ENCODE results near the gene MDFIC. TPM values are rescaled to one million over a fixed set of nuclear protein-coding genes. Genes with fewer than 3 reads are reported as not detected.
"Not testable (repeated sequence)": the region's sequence is repeated elsewhere in the genome, so short reads cannot be mapped to it uniquely, and the experiment has no call there.

Gene MDFIC
- 10 to 100 TPM; 58.0 to 84.1 TPM for total RNA-seq

- ATAC-seq = peak; percentile 72
- peak within 1 kb of the TSS; percentile 96 for H3K27ac Mint-ChIP-seq
- peak; percentile 72 for DNase-seq
- no peaks in the 10 kb centered on the region for H3K9me3 Mint-ChIP-seq (ENCODE audit: low read depth)
- CTCF ChIA-PET = interaction anchor here (0.6 kb wide), 1 partner anchor 11 kb away, joined by 3 read pairs; no protein-coding TSS in a partner anchor
- peaks cover 20% of the 10 kb centered on the region for H3K36me3 Mint-ChIP-seq
- peaks cover 50% of the 10 kb centered on the region for H3K4me1 Mint-ChIP-seq
- H3K4me3 Mint-ChIP-seq = peak within 1 kb of the TSS; percentile 85
- H3K27me3 Mint-ChIP-seq = no peaks in the 10 kb centered on the region
Measured at GRCh38 chr7:114922026-114922651, at the start of gene MDFIC. Gene MDFIC, plus strand, starts transcription at chr7:114922094. Its CDS starts 940 bp downstream, at chr7:114923034.

- Mint-ChIP-seq H3K9me3 (ENCODE audit: low read depth) (peaks cover 3% of the 10 kb centered on the region), H3K27me3 (no peaks in the 10 kb centered on the region)
- no peak for ATAC-seq
Measured at GRCh38 chr7:114874170-114874569, 47.7 kb upstream of the MDFIC start.

GRCh38 chr7:114875186-114875585 is 46.7 kb upstream of the MDFIC start:
- CTCF ChIA-PET = no interaction called here

More at GRCh38 chr7:114874170-114874569, 47.7 kb upstream of the MDFIC start:
- Mint-ChIP-seq H3K36me3 (no peaks in the 10 kb centered on the region), H3K4me1 (no peaks in the 10 kb centered on the region), H3K4me3 (no peak overlapping the region), H3K27ac (no peak overlapping the region)
- CTCF ChIA-PET = no interaction called here
- DNase-seq = no peak

GRCh38 chr7:114879554-114879953 is 42.3 kb upstream of the MDFIC start:
- no peak for DNase-seq
- Mint-ChIP-seq H3K9me3 (ENCODE audit: low read depth) (peaks cover 21% of the 10 kb centered on the region), H3K27me3 (no peaks in the 10 kb centered on the region), H3K4me1 (no peaks in the 10 kb centered on the region), H3K36me3 (peaks cover 15% of the 10 kb centered on the region), H3K27ac (no peak overlapping the region), H3K4me3 (no peak overlapping the region)
- CTCF ChIA-PET = no interaction called here
- no peak for ATAC-seq

More at GRCh38 chr7:114875186-114875585, 46.7 kb upstream of the MDFIC start:
- H3K27ac Mint-ChIP-seq = no peak overlapping the region
- ATAC-seq = no peak
- no peaks in the 10 kb centered on the region for H3K27me3 Mint-ChIP-seq
- no peak overlapping the region for H3K4me3 Mint-ChIP-seq
- no peaks in the 10 kb centered on the region for H3K4me1 Mint-ChIP-seq
- H3K36me3 Mint-ChIP-seq = no peaks in the 10 kb centered on the region
- no peak for DNase-seq
- peaks cover 9% of the 10 kb centered on the region for H3K9me3 Mint-ChIP-seq (ENCODE audit: low read depth)

- H3K4me3 Mint-ChIP-seq = no peak overlapping the region
- CTCF ChIA-PET = no interaction called here
- H3K9me3 Mint-ChIP-seq (ENCODE audit: low read depth) = peaks cover 8% of the 10 kb centered on the region
- no peak overlapping the region for H3K27ac Mint-ChIP-seq
- no peak for DNase-seq
- peaks cover 11% of the 10 kb centered on the region for H3K36me3 Mint-ChIP-seq
- no peak for ATAC-seq
- H3K4me1 Mint-ChIP-seq = peaks cover 9% of the 10 kb centered on the region
- H3K27me3 Mint-ChIP-seq = no peaks in the 10 kb centered on the region
Measured at GRCh38 chr7:114885836-114886235, 36.1 kb upstream of the MDFIC start.

- peaks cover 9% of the 10 kb centered on the region for H3K4me1 Mint-ChIP-seq
- ATAC-seq = no peak
- no peak overlapping the region for H3K27ac Mint-ChIP-seq
- CTCF ChIA-PET = no interaction called here
- no peak for DNase-seq
- peaks cover 4% of the 10 kb centered on the region for H3K9me3 Mint-ChIP-seq (ENCODE audit: low read depth)
- H3K4me3 Mint-ChIP-seq = no peak overlapping the region
- H3K27me3 Mint-ChIP-seq = no peaks in the 10 kb centered on the region
- H3K36me3 Mint-ChIP-seq = peaks cover 7% of the 10 kb centered on the region
Measured at GRCh38 chr7:114886241-114886640, 35.7 kb upstream of the MDFIC start.

- not testable (repeated sequence) for DNase-seq; ATAC-seq; H3K9me3 Mint-ChIP-seq (ENCODE audit: low read depth); H3K27ac Mint-ChIP-seq; H3K27me3 Mint-ChIP-seq; H3K36me3 Mint-ChIP-seq; H3K4me1 Mint-ChIP-seq; H3K4me3 Mint-ChIP-seq
- CTCF ChIA-PET = interaction anchor here (0.7 kb wide), 1 partner anchor 11 kb away, joined by 3 read pairs; no protein-coding TSS in a partner anchor
Measured at GRCh38 chr7:114889116-114889515, 32.8 kb upstream of the MDFIC start.

GRCh38 chr7:114889646-114890285 is 32.1 kb upstream of the MDFIC start:
- peaks cover 7% of the 10 kb centered on the region for H3K36me3 Mint-ChIP-seq
- CTCF ChIA-PET = interaction anchor here (0.7 to 0.8 kb wide), 2 partner anchors 11 to 31 kb away, joined by 3 read pairs; no protein-coding TSS in a partner anchor
- H3K4me1 Mint-ChIP-seq = peaks cover 9% of the 10 kb centered on the region
- H3K4me3 Mint-ChIP-seq = no peak overlapping the region
- DNase-seq (no peak), ATAC-seq (peak; percentile 99)
- H3K27me3 Mint-ChIP-seq = no peaks in the 10 kb centered on the region
- H3K27ac Mint-ChIP-seq = peak overlapping the region; percentile 8
- peaks cover 7% of the 10 kb centered on the region for H3K9me3 Mint-ChIP-seq (ENCODE audit: low read depth)

GRCh38 chr7:114890561-114890960 is 31.3 kb upstream of the MDFIC start:
- CTCF ChIA-PET = no interaction called here

GRCh38 chr7:114900127-114900526 is 21.8 kb upstream of the MDFIC start:
- no peaks in the 10 kb centered on the region for H3K27me3 Mint-ChIP-seq

More at GRCh38 chr7:114890561-114890960, 31.3 kb upstream of the MDFIC start:
- Mint-ChIP-seq H3K27me3 (no peaks in the 10 kb centered on the region), H3K4me3 (no peak overlapping the region), H3K36me3 (peaks cover 7% of the 10 kb centered on the region), H3K9me3 (ENCODE audit: low read depth) (peaks cover 7% of the 10 kb centered on the region), H3K4me1 (peaks cover 9% of the 10 kb centered on the region), H3K27ac (no peak overlapping the region)
- ATAC-seq = no peak
- DNase-seq = no peak

GRCh38 chr7:114901771-114902170 is 20.1 kb upstream of the MDFIC start:
- CTCF ChIA-PET = no interaction called here
- no peak for ATAC-seq
- no peaks in the 10 kb centered on the region for H3K36me3 Mint-ChIP-seq
- H3K4me3 Mint-ChIP-seq = no peak overlapping the region
- H3K27me3 Mint-ChIP-seq = no peaks in the 10 kb centered on the region
- H3K27ac Mint-ChIP-seq = no peak overlapping the region
- H3K9me3 Mint-ChIP-seq (ENCODE audit: low read depth) = no peaks in the 10 kb centered on the region
- no peaks in the 10 kb centered on the region for H3K4me1 Mint-ChIP-seq
- DNase-seq = no peak

More at GRCh38 chr7:114900127-114900526, 21.8 kb upstream of the MDFIC start:
- DNase-seq (no peak), ATAC-seq (no peak)
- H3K9me3 Mint-ChIP-seq (ENCODE audit: low read depth) = no peaks in the 10 kb centered on the region
- H3K27ac Mint-ChIP-seq = no peak overlapping the region
- H3K4me1 Mint-ChIP-seq = no peaks in the 10 kb centered on the region
- no peak overlapping the region for H3K4me3 Mint-ChIP-seq
- CTCF ChIA-PET = interaction anchor here (0.6 kb wide), 1 partner anchor 11 kb away, joined by 3 read pairs; no protein-coding TSS in a partner anchor
- no peaks in the 10 kb centered on the region for H3K36me3 Mint-ChIP-seq

- no peak for ATAC-seq
- CTCF ChIA-PET = interaction anchor here (1.3 kb wide), 1 partner anchor 10 kb away, joined by 3 read pairs; no protein-coding TSS in a partner anchor
- Mint-ChIP-seq H3K4me1 (no peaks in the 10 kb centered on the region), H3K36me3 (no peaks in the 10 kb centered on the region), H3K27me3 (no peaks in the 10 kb centered on the region), H3K9me3 (ENCODE audit: low read depth) (no peaks in the 10 kb centered on the region), H3K4me3 (no peak overlapping the region), H3K27ac (no peak overlapping the region)
- DNase-seq = no peak
Measured at GRCh38 chr7:114903131-114903530, 18.8 kb upstream of the MDFIC start.

GRCh38 chr7:114910787-114911186 is 11.1 kb upstream of the MDFIC start:
- CTCF ChIA-PET = no interaction called here
- Mint-ChIP-seq H3K9me3 (ENCODE audit: low read depth) (peaks cover 2% of the 10 kb centered on the region), H3K4me1 (peaks cover 2% of the 10 kb centered on the region), H3K27me3 (no peaks in the 10 kb centered on the region), H3K4me3 (no peak overlapping the region), H3K36me3 (peaks cover 6% of the 10 kb centered on the region), H3K27ac (no peak overlapping the region)
- DNase-seq (no peak), ATAC-seq (no peak)

- CTCF ChIA-PET = no interaction called here
- Mint-ChIP-seq H3K36me3 (peaks cover 6% of the 10 kb centered on the region), H3K27ac (no peak overlapping the region), H3K9me3 (ENCODE audit: low read depth) (peaks cover 2% of the 10 kb centered on the region), H3K4me3 (no peak overlapping the region), H3K27me3 (no peaks in the 10 kb centered on the region), H3K4me1 (peaks cover 8% of the 10 kb centered on the region)
- no peak for DNase-seq
- ATAC-seq = no peak
Measured at GRCh38 chr7:114911411-114911810, 10.5 kb upstream of the MDFIC start.

Measured in activated CD8-positive, alpha-beta memory T cell treated with anti-CD3 and anti-CD28 coated beads, Interleukin-2, amount 10 ng/mL, durations not matched to agents 7 days and 5 days (primary cell).